Measurements from ENCODE around the gene FNDC3B. TPM values are rescaled to one million over a fixed set of nuclear protein-coding genes. Genes with fewer than 3 reads are reported as not detected.
A peak's percentile ranks its signal among the peaks of the same experiment; 100 is the strongest.

The FNDC3B gene
- total and polyA plus RNA-seq, 10 donors = 3.1 to 149 (median 103) TPM

DNA sequence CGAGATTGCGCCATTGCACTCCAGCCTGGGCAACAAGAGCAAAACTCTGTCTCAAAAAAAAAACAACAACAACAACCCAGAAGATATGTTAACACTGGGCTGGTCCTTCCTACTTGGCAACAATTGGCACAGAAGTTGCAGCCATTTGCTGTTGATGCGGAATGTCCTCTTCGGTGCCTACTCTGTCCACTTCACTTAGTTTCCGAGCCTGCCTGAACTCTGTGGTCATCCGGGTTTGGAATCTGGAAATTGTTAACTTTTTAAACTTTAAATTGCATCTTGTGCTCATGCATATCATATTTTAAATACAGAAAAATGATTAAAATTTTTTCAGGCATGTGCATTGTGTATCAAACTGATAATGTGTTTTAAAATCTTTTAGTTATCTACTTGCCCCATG, 81.5 kb downstream of the FNDC3B start:
- H3K4me3 ChIP-seq = no peak overlapping the region
- intact Hi-C loops (cut with DNase I; ENCODE audit: low total_unique reads) = no loop called here
- 85 to 98% (median 96%) methylated on average over 6 of the region's 6 CpGs for WGBS, 5 donors

GRCh38 chr3:172121981-172122380, 82.6 kb downstream of the FNDC3B start:
- no peak overlapping the region for H3K4me3 ChIP-seq
- H3K27ac ChIP-seq = no peak overlapping the region
- no peaks in the 10 kb centered on the region for H3K9me3 ChIP-seq
- H3K36me3 ChIP-seq = peaks cover 0 to 33% (median 0%) of the 10 kb centered on the region in 6 donors
- no peak for TF ChIP-seq POLR2AphosphoS5 (IDR thresholded peaks at IDR 0.05)
- TF ChIP-seq, protein P1, sequence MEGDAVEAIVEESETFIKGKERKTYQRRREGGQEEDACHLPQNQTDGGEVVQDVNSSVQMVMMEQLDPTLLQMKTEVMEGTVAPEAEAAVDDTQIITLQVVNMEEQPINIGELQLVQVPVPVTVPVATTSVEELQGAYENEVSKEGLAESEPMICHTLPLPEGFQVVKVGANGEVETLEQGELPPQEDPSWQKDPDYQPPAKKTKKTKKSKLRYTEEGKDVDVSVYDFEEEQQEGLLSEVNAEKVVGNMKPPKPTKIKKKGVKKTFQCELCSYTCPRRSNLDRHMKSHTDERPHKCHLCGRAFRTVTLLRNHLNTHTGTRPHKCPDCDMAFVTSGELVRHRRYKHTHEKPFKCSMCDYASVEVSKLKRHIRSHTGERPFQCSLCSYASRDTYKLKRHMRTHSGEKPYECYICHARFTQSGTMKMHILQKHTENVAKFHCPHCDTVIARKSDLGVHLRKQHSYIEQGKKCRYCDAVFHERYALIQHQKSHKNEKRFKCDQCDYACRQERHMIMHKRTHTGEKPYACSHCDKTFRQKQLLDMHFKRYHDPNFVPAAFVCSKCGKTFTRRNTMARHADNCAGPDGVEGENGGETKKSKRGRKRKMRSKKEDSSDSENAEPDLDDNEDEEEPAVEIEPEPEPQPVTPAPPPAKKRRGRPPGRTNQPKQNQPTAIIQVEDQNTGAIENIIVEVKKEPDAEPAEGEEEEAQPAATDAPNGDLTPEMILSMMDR (IDR thresholded peaks at IDR 0.05 in 8 of 11, conservative IDR thresholded peaks at IDR 0.05 in 3 of 11) = no peak
- TF ChIP-seq POLR2A (IDR thresholded peaks at IDR 0.05) = no peak
- peaks cover 3 to 39% (median 14%) of the 10 kb centered on the region in 6 donors for H3K4me1 ChIP-seq
- H3K27me3 ChIP-seq (replicated peaks in 1 of 7) = no peaks in the 10 kb centered on the region
- DNase-seq = no peak
- intact Hi-C loops (cut with DNase I; ENCODE audit: low total_unique reads) = no loop called here
- WGBS, 5 donors = 86 to 92% (median 87%) methylated on average over 6 of the region's 6 CpGs

More for the DNA sequence above, 81.5 kb downstream of the FNDC3B start:
- Histone ChIP-seq H3K27ac (no peak overlapping the region), H3K9me3 (no peaks in the 10 kb centered on the region), H3K27me3 (replicated peaks in 1 of 7) (no peaks in the 10 kb centered on the region), H3K36me3 (peaks cover 0 to 43% (median 4%) of the 10 kb centered on the region in 6 donors), H3K4me1 (peaks cover 0 to 28% (median 7%) of the 10 kb centered on the region in 6 donors)
- TF ChIP-seq POLR2AphosphoS5 (IDR thresholded peaks at IDR 0.05) (no peak), POLR2A (IDR thresholded peaks at IDR 0.05) (no peak)
- TF ChIP-seq, protein P1 (IDR thresholded peaks at IDR 0.05 in 8 of 11, conservative IDR thresholded peaks at IDR 0.05 in 3 of 11) = no peak
- no peak for DNase-seq

DNA sequence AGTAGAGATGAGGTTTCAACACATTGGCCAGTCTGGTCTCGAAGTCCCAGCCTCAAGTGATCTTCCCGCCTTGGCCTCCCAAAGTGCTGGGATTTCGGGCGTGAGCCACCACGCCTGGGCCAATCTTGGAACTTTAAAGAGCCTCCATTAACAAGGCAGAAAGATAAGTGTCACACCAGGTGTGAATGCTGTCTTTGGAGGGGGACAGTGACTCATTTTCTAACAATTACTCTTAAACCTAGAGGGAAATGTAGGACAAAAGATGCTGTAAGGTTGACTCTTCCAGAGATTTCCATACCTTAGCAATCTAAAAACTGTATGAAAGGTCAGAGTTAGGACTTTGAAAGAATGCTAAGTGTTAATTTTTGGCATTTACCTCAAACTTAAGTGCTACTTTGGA, 84.9 kb downstream of the FNDC3B start:
- Histone ChIP-seq H3K27me3 (replicated peaks in 1 of 7) (no peaks in the 10 kb centered on the region), H3K27ac (peak overlapping the region in 3 of 8 donors; percentile 9 to 92 (median 91)), H3K4me1 (peaks cover 5 to 55% (median 28%) of the 10 kb centered on the region in 6 donors), H3K36me3 (peaks cover 0 to 32% (median 0%) of the 10 kb centered on the region in 6 donors), H3K4me3 (no peak overlapping the region), H3K9me3 (no peaks in the 10 kb centered on the region)
- TF ChIP-seq POLR2A (IDR thresholded peaks at IDR 0.05) (no peak), POLR2AphosphoS5 (IDR thresholded peaks at IDR 0.05) (no peak)
- TF ChIP-seq, protein P1 (IDR thresholded peaks at IDR 0.05 in 8 of 11, conservative IDR thresholded peaks at IDR 0.05 in 3 of 11) = no peak
- WGBS, 5 donors = 94 to 98% (median 96%) methylated on average over 5 of the region's 5 CpGs
- intact Hi-C loops (cut with DNase I; ENCODE audit: low total_unique reads) = no loop called here
- no peak for DNase-seq

- Histone ChIP-seq H3K36me3 (peaks cover 0 to 26% (median 0%) of the 10 kb centered on the region in 6 donors), H3K9me3 (no peaks in the 10 kb centered on the region), H3K27ac (peak overlapping the region in 3 of 8 donors; percentile 9 to 92 (median 91)), H3K4me1 (peaks cover 5 to 58% (median 30%) of the 10 kb centered on the region in 6 donors), H3K4me3 (no peak overlapping the region), H3K27me3 (replicated peaks in 1 of 7) (no peaks in the 10 kb centered on the region)
- WGBS, 5 donors = 92 to 98% (median 94%) methylated on average over 6 of the region's 6 CpGs
- TF ChIP-seq POLR2A (IDR thresholded peaks at IDR 0.05) = no peak
- TF ChIP-seq, protein P1 (IDR thresholded peaks at IDR 0.05 in 8 of 11, conservative IDR thresholded peaks at IDR 0.05 in 3 of 11) = no peak
- no peak for TF ChIP-seq POLR2AphosphoS5 (IDR thresholded peaks at IDR 0.05)
- intact Hi-C loops (cut with DNase I; ENCODE audit: low total_unique reads) = no loop called here
- no peak for DNase-seq
These were observed 85.7 kb downstream of the FNDC3B start for GRCh38 chr3:172125053-172125452.
